GM23248 (cell line): Measurements from ENCODE around the gene PAPPA2. TPM values are rescaled to one million over a fixed set of nuclear protein-coding genes. Genes with fewer than 3 reads are reported as not detected.

Experiments
- DNase-seq: peaks from one replicate; pipeline ENCODE4 v3.0.0-alpha.2; 2015
- H2AFZ ChIP-seq: fragments of 200-600 bp; sonication (generic); 2 replicates; pipeline ENCODE4 v1.6.1; 2016; ENCODE audit warnings: antibody characterized with exemption
- H3F3A ChIP-seq: fragments of 200-600 bp; sonication (generic); 2 replicates; pipeline ENCODE4 v1.6.1; 2016; ENCODE audit warnings: mild to moderate bottlenecking, antibody characterized with exemption, mixed run types; ENCODE audit not compliant: insufficient read depth
- H3K27ac ChIP-seq: fragments of 200-600 bp; sonication (generic); 2 replicates; pipeline ENCODE4 v1.5.1; 2016; ENCODE audit warnings: mild to moderate bottlenecking
- H3K27me3 ChIP-seq: fragments of 200-600 bp; sonication (generic); replicated peaks from 2 replicates; pipeline ENCODE4 v1.6.1; 2016; ENCODE audit warnings: mild to moderate bottlenecking; ENCODE audit not compliant: insufficient read depth
- H3K36me3 ChIP-seq: fragments of 200-600 bp; sonication (generic); 2 replicates; pipeline ENCODE4 v1.6.1; 2016; ENCODE audit warnings: low read depth, mild to moderate bottlenecking
- H3K4me1 ChIP-seq: fragments of 200-600 bp; sonication (generic); 2 replicates; pipeline ENCODE4 v1.6.1; 2016; ENCODE audit warnings: mild to moderate bottlenecking; ENCODE audit not compliant: insufficient read depth
- H3K4me2 ChIP-seq: fragments of 200-600 bp; sonication (generic); one replicate; pipeline ENCODE4 v1.6.1; 2016; ENCODE audit warnings: mild to moderate bottlenecking; ENCODE audit not compliant: unreplicated experiment
- H3K4me3 ChIP-seq: fragments of 200-600 bp; sonication (generic); 2 replicates; pipeline ENCODE4 v1.5.1; 2016; ENCODE audit warnings: mild to moderate bottlenecking
- H3K79me2 ChIP-seq: fragments of 200-600 bp; sonication (generic); 2 replicates; pipeline ENCODE4 v1.6.1; 2016; ENCODE audit warnings: mild to moderate bottlenecking; ENCODE audit not compliant: insufficient read depth
- H3K9ac ChIP-seq: fragments of 200-600 bp; sonication (generic); 2 replicates; pipeline ENCODE4 v1.6.1; 2016; ENCODE audit warnings: mild to moderate bottlenecking
- H3K9me2 ChIP-seq: fragments of 200-600 bp; sonication (generic); 2 replicates; pipeline ENCODE4 v1.6.1; 2016; ENCODE audit warnings: mixed run types, mild to moderate bottlenecking, moderate library complexity; ENCODE audit not compliant: insufficient read depth
- H3K9me3 ChIP-seq: fragments of 200-600 bp; sonication (generic); one replicate; pipeline ENCODE4 v1.6.1; 2017; ENCODE audit warnings: low read depth
- H4K20me1 ChIP-seq: fragments of 200-600 bp; sonication (generic); 2 replicates; pipeline ENCODE4 v1.6.0; 2016; ENCODE audit not compliant: insufficient read depth
- EZH2 ChIP-seq: fragments of 200-600 bp; sonication (generic); IDR thresholded peaks from 2 replicates; pipeline ENCODE4 v1.6.1; 2018; ENCODE audit warnings: antibody characterized with exemption, mild to moderate bottlenecking; ENCODE audit not compliant: insufficient read depth, poor library complexity, severe bottlenecking
- EZH2phosphoT487 ChIP-seq: fragments of 200-600 bp; sonication (generic); IDR thresholded peaks from 2 replicates; pipeline ENCODE4 v1.6.1; 2018; ENCODE audit warnings: antibody characterized with exemption, moderate library complexity, mild to moderate bottlenecking, low read depth; ENCODE audit not compliant: insufficient read depth
- WGBS, 2 experiments: methylation state at CpG; one replicate each; pipeline ENCODE4 v1.1.6; 2015 to 2017; ENCODE audit warnings: low lambda C conversion rate in 2 of 2, low coverage in 1 of 2; ENCODE audit errors: missing lambda C conversion rate in 2 of 2; 5-methylcytosine and 5-hydroxymethylcytosine counted together
- in situ Hi-C: fragments of 300-500 bp; cut with MboI; formaldehyde crosslinking; loops from 2 replicates; pipeline ENCODE4 v1.15.0; 2020
- polyA plus RNA-seq: library from polyadenylated mRNA; unstranded; fragments of >200 nt; fragmentation: Nextera tagmentation; extraction: Ambion mirVana; gene quantifications from 2 replicates; pipeline ENCODE4 v1.2.1, GENCODE V29; 2016
- total RNA-seq: library from RNA; depleted of rRNA; stranded (reverse); fragments of >200 nt; shearing (Covaris generic); gene quantifications from 2 replicates; pipeline ENCODE4 v1.2.3, GENCODE V29; 2014

Gene PAPPA2
- total and polyA plus RNA-seq, 2 experiments from 2014 or later, result 3.9 to 8.1 TPM

DNA sequence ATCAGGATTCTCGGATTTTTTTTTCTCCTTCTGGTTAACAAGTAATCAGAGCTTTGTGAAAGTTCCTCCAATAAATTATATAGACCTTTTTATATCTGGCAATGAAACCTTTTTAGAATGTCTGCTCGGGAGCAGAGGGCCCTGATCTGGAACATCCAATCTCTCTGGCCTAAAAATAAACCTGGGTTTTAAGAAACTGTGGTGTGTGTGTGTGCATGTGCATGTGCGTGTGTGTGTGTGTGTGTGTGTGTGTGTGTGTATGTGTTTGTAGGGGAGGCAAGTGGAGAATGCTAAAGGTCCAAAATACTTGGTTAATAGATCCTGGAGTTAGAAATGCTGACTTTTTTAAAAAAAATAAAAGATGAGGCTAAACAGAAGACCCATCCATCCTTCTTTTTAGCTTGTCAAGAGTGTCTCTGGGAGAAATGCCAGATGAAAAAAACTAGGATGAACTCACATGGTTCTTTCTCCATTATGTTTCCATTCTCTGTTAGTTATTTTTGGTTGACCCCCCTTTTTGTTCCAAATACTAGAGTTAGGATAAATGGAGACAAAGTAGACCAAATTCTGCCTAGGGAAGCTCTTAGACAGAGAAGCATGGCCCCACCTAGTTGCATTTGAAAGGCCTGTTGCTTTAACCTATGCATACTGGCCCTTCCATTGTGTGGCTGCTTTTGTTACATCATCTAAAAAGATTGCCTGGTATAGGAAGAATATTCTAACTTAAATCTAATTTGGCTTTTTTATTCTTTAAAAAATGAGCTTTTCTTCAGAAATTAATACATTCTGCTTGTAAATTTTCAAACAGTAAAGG is 175.9 kb downstream of the PAPPA2 start:
- in situ Hi-C loops, result no loop called here

DNA sequence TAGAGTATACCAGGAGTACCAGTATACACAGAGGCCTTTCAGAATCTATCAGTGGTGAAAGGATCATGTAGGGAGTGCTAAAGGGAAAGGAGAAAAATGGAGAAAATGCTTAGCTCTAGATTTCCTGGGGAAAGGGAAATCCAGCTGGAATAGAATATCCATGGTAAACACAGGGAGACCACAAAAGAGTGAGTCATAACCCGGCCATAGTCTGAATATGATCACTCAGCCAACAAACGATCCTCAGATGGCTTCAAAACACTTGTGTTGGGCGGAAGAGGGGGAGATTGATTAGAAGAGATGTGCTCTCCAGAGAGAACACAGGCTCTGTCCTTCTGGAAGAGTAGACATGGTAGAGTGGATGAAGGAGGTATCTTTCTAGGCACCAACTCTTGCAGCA is 180.6 kb downstream of the PAPPA2 start:
- Histone ChIP-seq H3K27me3 (no peaks in the 10 kb centered on the region), H3F3A (no peaks in the 10 kb centered on the region), H3K27ac (no peak overlapping the region), H3K4me1 (peaks cover 6% of the 10 kb centered on the region; the same call in 1 of the 2 replicates), H2AFZ (peak overlapping the region; percentile 13; the same call in 1 of the 2 replicates), H3K9ac (no peak overlapping the region), H3K4me2 (no peak overlapping the region), H4K20me1 (no peaks in the 10 kb centered on the region), H3K36me3 (no peaks in the 10 kb centered on the region), H3K9me2 (no peaks in the 10 kb centered on the region), H3K9me3 (no peaks in the 10 kb centered on the region), H3K4me3 (no peak overlapping the region), H3K79me2 (no peaks in the 10 kb centered on the region)
- in situ Hi-C loops, result no loop called here
- DNase-seq, result peak; percentile 60
- TF ChIP-seq EZH2phosphoT487 (no peak), EZH2 (no peak)
- WGBS, 2 experiments, result 27 to 35% methylated on average over 3 of the region's 3 CpGs

More for the DNA sequence above, 175.9 kb downstream of the PAPPA2 start:
- no peaks in the 10 kb centered on the region for H3K36me3 ChIP-seq
- H3F3A ChIP-seq, result no peaks in the 10 kb centered on the region
- no peak overlapping the region for H3K27ac ChIP-seq
- no peak overlapping the region for H3K4me2 ChIP-seq
- TF ChIP-seq EZH2 (no peak), EZH2phosphoT487 (no peak)
- no peaks in the 10 kb centered on the region for H3K27me3 ChIP-seq
- H3K79me2 ChIP-seq, result no peaks in the 10 kb centered on the region
- no peak overlapping the region for H3K9ac ChIP-seq
- no peak overlapping the region for H3K4me3 ChIP-seq
- no peak overlapping the region for H2AFZ ChIP-seq
- no peaks in the 10 kb centered on the region for H4K20me1 ChIP-seq
- peaks cover 6% of the 10 kb centered on the region; the same call in 1 of the 2 replicates for H3K4me1 ChIP-seq
- H3K9me3 ChIP-seq, result no peaks in the 10 kb centered on the region
- DNase-seq, result no peak
- no peaks in the 10 kb centered on the region for H3K9me2 ChIP-seq
- WGBS, 2 experiments, result 49 to 58% methylated on average over 3 of the region's 3 CpGs

DNA sequence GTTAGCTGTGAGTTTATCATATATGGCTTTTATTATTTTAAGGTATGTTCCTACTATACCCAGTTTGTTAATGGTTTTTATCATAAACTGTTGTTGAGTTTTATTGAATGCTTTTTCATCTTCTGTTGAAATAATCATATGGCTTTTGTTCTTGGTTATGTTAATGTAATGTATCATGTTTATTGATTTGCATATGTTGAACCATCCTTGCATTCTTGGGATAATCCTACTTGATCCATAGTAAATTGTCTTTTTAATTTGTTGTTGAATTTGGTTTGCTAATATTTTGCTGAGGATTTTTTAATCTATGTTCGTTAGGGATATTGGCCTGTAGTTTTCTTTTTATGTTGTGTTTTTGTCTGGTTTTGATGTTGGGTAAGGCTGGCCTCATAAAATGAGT is 185.6 kb downstream of the PAPPA2 start:
- DNase-seq, result peak; percentile 8

DNA sequence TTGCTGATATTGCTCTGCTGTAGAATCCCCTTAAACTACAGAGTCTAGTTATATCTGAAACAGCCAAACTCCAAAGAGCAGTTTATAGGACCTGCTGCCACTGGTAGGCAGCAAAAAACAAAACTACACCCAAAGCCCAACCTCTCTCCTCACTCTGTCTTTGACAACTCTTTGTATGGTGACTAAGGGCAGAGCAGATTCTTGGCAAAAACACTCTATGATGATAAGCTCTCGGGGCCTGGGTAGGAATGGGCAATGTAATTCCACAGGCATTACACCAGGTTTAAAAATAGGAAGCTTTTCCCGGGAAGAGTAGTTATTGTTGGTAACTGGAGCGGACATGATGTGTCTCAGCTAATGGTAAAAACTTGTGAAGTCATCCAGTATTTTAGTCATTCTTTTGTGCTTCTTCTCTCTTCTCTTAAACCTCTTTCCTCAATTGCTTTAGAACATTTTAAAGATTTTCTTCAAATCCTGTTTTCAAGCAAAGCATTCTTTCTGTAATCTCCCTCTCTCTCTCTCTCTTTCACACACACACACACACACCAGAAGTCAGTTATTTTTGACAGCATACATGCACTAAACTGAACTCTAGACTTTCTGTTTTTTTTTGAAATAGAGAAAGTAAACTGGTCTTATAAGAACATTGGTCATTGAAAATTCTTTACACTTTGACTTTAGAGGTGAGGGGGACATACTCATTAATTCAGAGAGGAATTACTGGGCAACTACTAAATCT is 193.5 kb downstream of the PAPPA2 start:
- TF ChIP-seq EZH2phosphoT487 (no peak), EZH2 (no peak)
- Histone ChIP-seq H3K27me3 (no peaks in the 10 kb centered on the region), H3K79me2 (no peaks in the 10 kb centered on the region), H3K27ac (peak overlapping the region; percentile 88), H3K4me1 (peaks cover 21% of the 10 kb centered on the region), H3K4me3 (peak overlapping the region; percentile 56), H2AFZ (peak overlapping the region; percentile 79), H3K9me3 (no peaks in the 10 kb centered on the region), H3F3A (peaks cover 17% of the 10 kb centered on the region), H3K4me2 (peak overlapping the region; percentile 73), H3K9me2 (no peaks in the 10 kb centered on the region), H3K9ac (peak overlapping the region; percentile 67), H4K20me1 (no peaks in the 10 kb centered on the region), H3K36me3 (no peaks in the 10 kb centered on the region)
- WGBS, 2 experiments, result 0 to 2% methylated on average over 3 of the region's 3 CpGs
- peak; percentile 96 for DNase-seq
- in situ Hi-C loops, result no loop called here

More for the DNA sequence above, 185.6 kb downstream of the PAPPA2 start:
- Histone ChIP-seq H4K20me1 (no peaks in the 10 kb centered on the region), H3K27ac (no peak overlapping the region), H3K9ac (no peak overlapping the region), H3K4me3 (no peak overlapping the region), H2AFZ (no peak overlapping the region), H3F3A (no peaks in the 10 kb centered on the region), H3K4me1 (peaks cover 2% of the 10 kb centered on the region; the same call in 1 of the 2 replicates), H3K4me2 (no peak overlapping the region), H3K79me2 (no peaks in the 10 kb centered on the region), H3K9me2 (no peaks in the 10 kb centered on the region), H3K27me3 (no peaks in the 10 kb centered on the region), H3K36me3 (no peaks in the 10 kb centered on the region), H3K9me3 (no peaks in the 10 kb centered on the region)
- in situ Hi-C loops, result no loop called here
- WGBS, 2 experiments, result 33 to 38% methylated on average over 1 of the region's 1 CpG
- TF ChIP-seq EZH2phosphoT487, result no peak
- TF ChIP-seq EZH2, result no peak
